Measurements from ENCODE around the gene KRT35. TPM values are rescaled to one million over a fixed set of nuclear protein-coding genes. Genes with fewer than 3 reads are reported as not detected.
A peak's percentile ranks its signal among the peaks of the same experiment; 100 is the strongest.

KRT35 gene
- total RNA-seq (not detected), polyA plus RNA-seq (not detected)

DNA sequence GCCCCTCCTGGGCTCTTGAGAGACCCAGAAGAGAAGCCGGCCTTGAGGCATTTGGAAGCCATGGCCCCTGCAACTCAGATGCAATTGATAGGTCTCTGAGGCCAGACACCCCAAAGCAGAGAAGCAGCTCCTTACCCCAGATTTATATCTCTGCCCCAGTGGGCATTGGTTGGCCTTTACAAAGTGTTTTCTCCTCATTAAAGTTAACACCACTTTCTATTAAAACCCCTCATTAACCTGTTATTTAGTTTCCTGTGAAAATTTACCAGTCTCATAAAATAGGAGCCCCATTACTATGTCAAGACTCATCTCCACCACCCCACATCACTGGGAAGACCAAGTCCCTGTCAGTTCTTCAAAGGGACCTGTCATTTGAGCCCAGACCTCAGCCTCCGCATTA is at the start of gene KRT35:
TSS of gene KRT35 (minus strand) at position 116 of the 400 bp plus-strand sequence. CDS start at position 62, 54 bp downstream.
- intact Hi-C loops (cut with DNase I) = no loop called here
- 85 to 96% methylated on average over 2 of the region's 2 CpGs for WGBS, 2 donors
- no peaks in the 10 kb centered on the region for H3K27me3 ChIP-seq
- no peak for DNase-seq
- no peak for TF ChIP-seq CTCF (IDR thresholded peaks at IDR 0.05)
- no peak for TF ChIP-seq EP300 (IDR thresholded peaks at IDR 0.05)
- TF ChIP-seq POLR2A (IDR thresholded peaks at IDR 0.05) = no peak
- TF ChIP-seq POLR2AphosphoS5 (IDR thresholded peaks at IDR 0.05) = no peak
- no peaks in the 10 kb centered on the region for H3K9me3 ChIP-seq
- no peaks in the 10 kb centered on the region for H3K36me3 ChIP-seq
- no peak within 1 kb of the TSS for H3K4me3 ChIP-seq
- no peak within 1 kb of the TSS for H3K27ac ChIP-seq
- no peaks in the 10 kb centered on the region for H3K4me1 ChIP-seq

DNA sequence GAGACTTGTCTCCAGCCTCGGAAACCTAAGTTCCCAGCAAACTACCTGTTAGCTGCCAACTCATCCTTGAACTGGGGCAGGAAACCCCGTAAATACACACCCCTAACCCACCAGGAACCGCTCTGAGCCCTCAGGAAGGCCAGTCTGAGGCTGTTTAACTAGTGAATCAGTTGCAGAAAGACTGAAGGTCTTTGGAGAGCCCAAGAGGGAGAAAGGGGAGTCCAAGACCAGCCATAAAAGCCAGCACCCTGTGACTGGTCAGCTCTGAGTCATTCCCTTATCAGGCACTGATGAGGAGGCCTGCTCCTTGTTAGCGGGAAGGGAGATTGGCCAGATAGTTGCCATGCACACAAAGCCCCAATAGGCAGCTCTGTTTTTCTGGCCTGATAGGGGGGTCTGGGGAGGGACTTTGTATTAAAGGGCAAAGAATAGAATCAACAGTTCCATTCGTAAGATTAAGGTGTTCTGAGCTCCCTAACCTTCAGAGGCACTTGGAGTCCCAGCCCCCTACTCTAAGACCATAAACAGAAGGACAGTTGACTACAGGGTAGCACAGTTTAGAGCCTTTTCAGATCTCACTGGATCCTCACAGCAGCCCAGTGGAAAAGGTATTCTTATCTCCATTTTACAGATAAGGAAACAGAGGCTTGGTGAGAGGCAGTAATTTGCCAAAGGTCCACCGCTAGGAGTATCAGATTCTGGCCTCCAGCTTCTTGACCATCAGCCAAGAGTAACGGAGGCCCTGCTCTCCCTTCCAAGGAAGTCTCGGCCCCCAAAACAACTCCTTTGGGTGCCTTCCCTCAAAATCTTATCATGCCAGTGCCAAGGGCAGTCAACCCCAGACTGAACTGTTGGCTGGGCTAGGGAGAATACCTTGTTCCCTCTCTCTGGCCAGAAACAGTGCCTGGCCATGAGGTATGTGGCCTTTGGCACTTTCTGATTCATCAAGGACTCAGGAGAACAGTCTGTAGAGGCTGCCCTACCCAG is 49.4 kb upstream of the KRT35 start:
- TF ChIP-seq POLR2AphosphoS5 (IDR thresholded peaks at IDR 0.05) = no peak
- TF ChIP-seq EP300 (IDR thresholded peaks at IDR 0.05) = no peak
- TF ChIP-seq CTCF (IDR thresholded peaks at IDR 0.05) = no peak
- TF ChIP-seq POLR2A (IDR thresholded peaks at IDR 0.05) = no peak
- peaks cover 0 to 14% (median 9%) of the 10 kb centered on the region in 4 donors for H3K4me1 ChIP-seq
- H3K27ac ChIP-seq = peak overlapping the region in 1 of 4 donors; percentile 31
- intact Hi-C loops (cut with DNase I) = no loop called here
- H3K36me3 ChIP-seq = no peaks in the 10 kb centered on the region
- no peak for DNase-seq
- H3K9me3 ChIP-seq = no peaks in the 10 kb centered on the region
- H3K27me3 ChIP-seq = peaks cover 15 to 48% (median 45%) of the 10 kb centered on the region in 3 donors
- no peak overlapping the region for H3K4me3 ChIP-seq
- WGBS, 2 donors = 61 to 71% methylated on average over 8 of the region's 8 CpGs

DNA sequence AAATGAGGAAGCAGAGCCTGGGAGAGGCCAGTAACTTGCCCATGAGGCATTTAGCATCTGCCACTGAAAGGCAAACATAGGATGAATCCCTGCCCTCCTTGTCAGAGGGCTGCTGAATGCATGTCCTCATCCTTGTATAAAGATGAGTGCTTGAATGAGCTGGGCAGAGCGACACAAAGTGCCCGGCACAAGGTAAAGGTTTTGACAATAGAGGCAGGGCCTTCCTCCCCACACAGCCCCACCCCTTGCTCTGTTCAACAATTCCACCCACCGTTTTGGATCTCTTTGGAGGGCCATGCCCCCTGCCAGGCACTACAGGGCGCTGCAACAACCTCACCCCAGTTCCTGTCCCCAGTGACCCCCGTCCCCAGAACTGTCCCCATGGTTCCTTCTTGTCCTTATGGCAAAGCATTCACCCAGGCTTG is 48.6 kb upstream of the KRT35 start:
- no peak for DNase-seq
- H3K4me1 ChIP-seq = peaks cover 0 to 14% (median 9%) of the 10 kb centered on the region in 4 donors
- H3K9me3 ChIP-seq = no peaks in the 10 kb centered on the region
- H3K27ac ChIP-seq = peak overlapping the region in 1 of 4 donors; percentile 31
- H3K4me3 ChIP-seq = no peak overlapping the region
- peaks cover 15 to 45% (median 41%) of the 10 kb centered on the region in 3 donors for H3K27me3 ChIP-seq
- whole genome bisulfite sequencing, 2 donors = 41 to 58% methylated on average over 5 of the region's 5 CpGs
- H3K36me3 ChIP-seq = no peaks in the 10 kb centered on the region
- intact Hi-C loops (cut with DNase I) = no loop called here
- TF ChIP-seq EP300 (IDR thresholded peaks at IDR 0.05) = no peak
- TF ChIP-seq POLR2A (IDR thresholded peaks at IDR 0.05) = no peak
- TF ChIP-seq CTCF (IDR thresholded peaks at IDR 0.05) = no peak
- TF ChIP-seq POLR2AphosphoS5 (IDR thresholded peaks at IDR 0.05) = no peak

DNA sequence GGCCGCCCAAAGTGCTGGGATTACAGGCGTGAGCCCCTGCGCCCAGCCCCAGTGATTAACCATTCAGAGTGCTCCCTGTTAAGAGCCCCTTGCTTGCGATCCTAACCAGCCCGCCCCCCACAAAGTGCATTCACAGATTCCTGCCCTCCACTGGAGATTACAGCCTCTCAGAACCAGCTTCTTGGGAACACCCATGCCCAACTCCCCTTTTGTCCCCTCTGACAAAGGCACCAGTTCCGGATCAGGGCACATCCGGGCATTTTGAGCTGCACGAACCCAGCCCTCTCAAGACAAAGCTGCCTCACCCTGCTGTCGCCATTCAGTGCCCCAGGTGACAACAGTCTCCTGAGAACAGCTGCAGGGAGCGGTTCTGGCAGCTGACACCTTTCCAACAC is 48.0 kb upstream of the KRT35 start:
- H3K4me3 ChIP-seq = no peak overlapping the region
- H3K36me3 ChIP-seq = no peaks in the 10 kb centered on the region
- peaks cover 0 to 14% (median 9%) of the 10 kb centered on the region in 4 donors for H3K4me1 ChIP-seq
- no peaks in the 10 kb centered on the region for H3K9me3 ChIP-seq
- H3K27ac ChIP-seq = peak overlapping the region in 1 of 4 donors; percentile 5
- DNase-seq = no peak
- peaks cover 15 to 45% (median 41%) of the 10 kb centered on the region in 3 donors for H3K27me3 ChIP-seq
- TF ChIP-seq POLR2A (IDR thresholded peaks at IDR 0.05) (no peak), POLR2AphosphoS5 (IDR thresholded peaks at IDR 0.05) (no peak), EP300 (IDR thresholded peaks at IDR 0.05) (no peak), CTCF (IDR thresholded peaks at IDR 0.05) (no peak)
- WGBS, 2 donors = 20 to 40% methylated on average over 10 of the region's 10 CpGs
- intact Hi-C loops (cut with DNase I) = no loop called here
